GM23338 (cell line): ENCODE results near the gene CDC42BPB. TPM values are rescaled to one million over a fixed set of nuclear protein-coding genes. Genes with fewer than 3 reads are reported as not detected.

Experiments
- ATAC-seq: fragments of 200-7000 bp; cut with Tn5 transposase; 3 replicates; pipeline ENCODE4 v1.9.1; 2020
- DNase-seq: peaks from one replicate; pipeline ENCODE4 v3.0.0-alpha.2; 2015; ENCODE audit warnings: low spot score
- H2AFZ ChIP-seq: fragments of 200-600 bp; sonication (generic); 2 replicates; pipeline ENCODE4 v1.8.0; 2016; ENCODE audit warnings: antibody characterized with exemption, mild to moderate bottlenecking, moderate library complexity
- H3F3A ChIP-seq: fragments of 200-600 bp; sonication (generic); replicated peaks from 2 replicates; pipeline ENCODE4 v1.8.0; 2017; ENCODE audit warnings: antibody characterized with exemption, mixed run types, low read depth
- H3K27ac ChIP-seq: fragments of 200-600 bp; sonication (generic); 2 replicates; pipeline ENCODE4 v1.6.1; 2016; ENCODE audit warnings: low read depth
- H3K27me3 ChIP-seq: fragments of 200-600 bp; sonication (generic); 2 replicates; pipeline ENCODE4 v1.8.0; 2016; ENCODE audit warnings: mild to moderate bottlenecking, mixed run types, moderate library complexity; ENCODE audit not compliant: insufficient read depth
- H3K36me3 ChIP-seq: fragments of 200-600 bp; sonication (generic); 2 replicates; pipeline ENCODE4 v1.8.0; 2016; ENCODE audit warnings: mild to moderate bottlenecking; ENCODE audit not compliant: insufficient read depth
- H3K4me1 ChIP-seq: fragments of 200-600 bp; sonication (generic); 2 replicates; pipeline ENCODE4 v1.8.0; 2016; ENCODE audit warnings: mild to moderate bottlenecking, moderate library complexity; ENCODE audit not compliant: insufficient read depth
- H3K4me2 ChIP-seq: fragments of 200-600 bp; sonication (generic); 2 replicates; pipeline ENCODE4 v1.7.1; 2017; ENCODE audit warnings: mixed run types
- H3K4me3 ChIP-seq: fragments of 200-600 bp; sonication (generic); 2 replicates; pipeline ENCODE4 v1.6.1; 2016; ENCODE audit warnings: mixed run types
- H3K79me2 ChIP-seq: fragments of 200-600 bp; sonication (generic); replicated peaks from 2 replicates; pipeline ENCODE4 v1.8.0; 2017; ENCODE audit warnings: mild to moderate bottlenecking; ENCODE audit not compliant: insufficient read depth
- H3K9me2 ChIP-seq: fragments of 200-600 bp; sonication (generic); 2 replicates; pipeline ENCODE4 v1.8.0; 2017; ENCODE audit not compliant: insufficient read depth
- H4K20me1 ChIP-seq: fragments of 200-600 bp; sonication (generic); replicated peaks from 2 replicates; pipeline ENCODE4 v1.8.0; 2017; ENCODE audit warnings: mild to moderate bottlenecking; ENCODE audit not compliant: insufficient read depth
- H3K27ac Mint-ChIP-seq: 2 replicates; pipeline ENCODE4 v1.8.0; 2020; ENCODE audit warnings: inconsistent platforms, mild to moderate bottlenecking, moderate library complexity, mixed read lengths
- H3K27me3 Mint-ChIP-seq: 3 replicates; pipeline ENCODE4 v1.8.0; 2022; ENCODE audit warnings: low read depth, mild to moderate bottlenecking, moderate library complexity, mixed read lengths, inconsistent platforms; ENCODE audit not compliant: insufficient read depth, poor library complexity
- H3K36me3 Mint-ChIP-seq: 3 replicates; pipeline ENCODE4 v1.8.0; 2021; ENCODE audit warnings: low read depth, mild to moderate bottlenecking, inconsistent platforms, moderate library complexity, mixed read lengths
- H3K4me1 Mint-ChIP-seq: 3 replicates; pipeline ENCODE4 v1.8.0; 2020; ENCODE audit warnings: mild to moderate bottlenecking, inconsistent platforms, mixed read lengths
- H3K4me3 Mint-ChIP-seq: 3 replicates; pipeline ENCODE4 v1.8.0; 2021; ENCODE audit warnings: moderate library complexity, mild to moderate bottlenecking, inconsistent platforms, mixed read lengths
- H3K9me3 Mint-ChIP-seq: 3 replicates; pipeline ENCODE4 v1.8.0; 2020; ENCODE audit warnings: moderate library complexity, mild to moderate bottlenecking, inconsistent platforms, mixed read lengths
- CTCF ChIP-seq, 2 experiments: fragments of 200-600 bp in 1 of 2; sonication (generic) in 1 of 2; conservative IDR thresholded peaks; 2 replicates each; pipeline versions ENCODE4 v1.5.1 to v1.6.1; 2016 to 2017; ENCODE audit warnings: antibody characterized with exemption in 2 of 2, low read depth in 2 of 2, mild to moderate bottlenecking in 2 of 2, moderate library complexity in 1 of 2
- ETS1 ChIP-seq: IDR thresholded peaks from 2 replicates; pipeline ENCODE4 v1.6.1; 2016; ENCODE audit warnings: antibody characterized with exemption
- EZH2 ChIP-seq: fragments of 200-600 bp; sonication (generic); IDR thresholded peaks from one replicate; pipeline ENCODE4 v1.8.0; 2017; ENCODE audit warnings: antibody characterized with exemption, mild to moderate bottlenecking, low read depth; ENCODE audit not compliant: unreplicated experiment
- EZH2phosphoT487 ChIP-seq: fragments of 200-600 bp; sonication (generic); IDR thresholded peaks from one replicate; pipeline ENCODE4 v1.8.1; 2018; ENCODE audit warnings: antibody characterized with exemption; ENCODE audit not compliant: unreplicated experiment
- JUNB ChIP-seq: IDR thresholded peaks from one replicate; pipeline ENCODE4 v1.6.1; 2016; ENCODE audit warnings: antibody characterized with exemption; ENCODE audit not compliant: unreplicated experiment
- NANOG ChIP-seq: IDR thresholded peaks from 2 replicates; pipeline ENCODE4 v1.6.1; 2016; ENCODE audit warnings: antibody characterized with exemption, borderline replicate concordance
- POLR2AphosphoS5 ChIP-seq: IDR thresholded peaks from 2 replicates; pipeline ENCODE4 v1.6.1; 2016; ENCODE audit warnings: antibody characterized with exemption, low read depth
- REST ChIP-seq: IDR thresholded peaks from one replicate; pipeline ENCODE4 v1.6.1; 2018; ENCODE audit warnings: antibody characterized with exemption; ENCODE audit not compliant: unreplicated experiment
- STAT1 ChIP-seq: IDR thresholded peaks from one replicate; pipeline ENCODE4 v1.6.1; 2016; ENCODE audit warnings: antibody characterized with exemption; ENCODE audit not compliant: unreplicated experiment
- ZNF114 ChIP-seq: fragments of 250-450 bp; sonication (Bioruptor Pico); IDR thresholded peaks from 2 replicates; pipeline ENCODE4 v1.5.0; 2020; ENCODE audit warnings: mild to moderate bottlenecking, moderate library complexity
- ZNF331 ChIP-seq: fragments of 250-450 bp; sonication (Bioruptor Pico); IDR thresholded peaks from 2 replicates; pipeline ENCODE4 v1.5.0; 2020; ENCODE audit warnings: low read depth, mild to moderate bottlenecking, moderate library complexity
- polyA plus RNA-seq: library from polyadenylated mRNA; unstranded; fragments of >200 nt; fragmentation: Nextera tagmentation; extraction: Ambion mirVana; gene quantifications from 2 replicates; pipeline ENCODE4 v1.2.1, GENCODE V29; 2016
- total RNA-seq: library from RNA; depleted of rRNA; stranded (reverse); fragments of >200 nt; shearing (Covaris generic); gene quantifications from 2 replicates; pipeline ENCODE4 v1.2.3, GENCODE V29; 2014

Gene CDC42BPB
- total and polyA plus RNA-seq, 2 experiments from 2014 or later, result 12.3 to 127 TPM

GRCh38 chr14:102943454-102943853, 113.9 kb downstream of the CDC42BPB start (continued):
- no peak for TF ChIP-seq CTCF (conservative IDR thresholded peaks at IDR 0.05; ENCODE audit: low read depth in 2 of 2)
- TF ChIP-seq EZH2, result no peak
- no peak for TF ChIP-seq NANOG

- Histone ChIP-seq H3K4me2 (no peak overlapping the region), H3K4me1 (no peaks in the 10 kb centered on the region), H3K27me3 (no peaks in the 10 kb centered on the region), H3F3A (no peaks in the 10 kb centered on the region), H3K4me3 (no peak overlapping the region), H3K27ac (no peak overlapping the region), H3K36me3 (peaks cover 13% of the 10 kb centered on the region; the same call in 1 of the 2 replicates), H4K20me1 (peaks cover 5% of the 10 kb centered on the region; the same call in 1 of the 2 replicates), H2AFZ (no peak overlapping the region), H3K79me2 (no peaks in the 10 kb centered on the region), H3K9me2 (no peaks in the 10 kb centered on the region)
- DNase-seq (no peak), ATAC-seq (no peak)
- Mint-ChIP-seq H3K27ac (no peak overlapping the region), H3K36me3 (peaks cover 51% of the 10 kb centered on the region), H3K4me1 (no peaks in the 10 kb centered on the region), H3K27me3 (peaks cover 11% of the 10 kb centered on the region), H3K9me3 (no peaks in the 10 kb centered on the region), H3K4me3 (no peak overlapping the region)
- TF ChIP-seq REST, result no peak
- no peak for TF ChIP-seq CTCF (conservative IDR thresholded peaks at IDR 0.05; ENCODE audit: low read depth in 2 of 2)
- TF ChIP-seq JUNB, result no peak
- TF ChIP-seq EZH2phosphoT487, result no peak
- no peak for TF ChIP-seq ETS1
- TF ChIP-seq ZNF331 (CRISPR knock-in tag), result no peak
- no peak for TF ChIP-seq POLR2AphosphoS5
- TF ChIP-seq ZNF114 (CRISPR knock-in tag), result no peak
- no peak for TF ChIP-seq EZH2
- TF ChIP-seq STAT1, result no peak
Observed at GRCh38 chr14:102942069-102942468, 115.3 kb downstream of the CDC42BPB start.
